ENCODE results near the gene COX4I1.

DNA sequence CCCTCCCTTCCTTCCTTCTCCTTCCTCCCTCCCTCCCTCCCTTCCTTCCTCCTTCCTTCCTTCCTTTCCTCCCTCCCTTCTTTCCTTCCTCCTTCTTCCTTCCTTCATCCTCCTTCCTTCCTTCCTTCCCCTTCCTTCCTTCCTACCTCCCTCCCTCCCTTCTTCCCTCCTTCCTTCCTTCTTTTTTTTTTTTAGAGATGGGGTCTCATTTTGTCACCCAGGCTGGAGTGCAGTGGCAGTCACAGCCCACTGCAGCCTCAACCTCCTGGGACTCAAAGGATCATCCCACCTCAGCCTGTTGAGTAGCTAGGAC is 44.6 kb downstream of the COX4I1 start:
- TF ChIP-seq, protein P1, sequence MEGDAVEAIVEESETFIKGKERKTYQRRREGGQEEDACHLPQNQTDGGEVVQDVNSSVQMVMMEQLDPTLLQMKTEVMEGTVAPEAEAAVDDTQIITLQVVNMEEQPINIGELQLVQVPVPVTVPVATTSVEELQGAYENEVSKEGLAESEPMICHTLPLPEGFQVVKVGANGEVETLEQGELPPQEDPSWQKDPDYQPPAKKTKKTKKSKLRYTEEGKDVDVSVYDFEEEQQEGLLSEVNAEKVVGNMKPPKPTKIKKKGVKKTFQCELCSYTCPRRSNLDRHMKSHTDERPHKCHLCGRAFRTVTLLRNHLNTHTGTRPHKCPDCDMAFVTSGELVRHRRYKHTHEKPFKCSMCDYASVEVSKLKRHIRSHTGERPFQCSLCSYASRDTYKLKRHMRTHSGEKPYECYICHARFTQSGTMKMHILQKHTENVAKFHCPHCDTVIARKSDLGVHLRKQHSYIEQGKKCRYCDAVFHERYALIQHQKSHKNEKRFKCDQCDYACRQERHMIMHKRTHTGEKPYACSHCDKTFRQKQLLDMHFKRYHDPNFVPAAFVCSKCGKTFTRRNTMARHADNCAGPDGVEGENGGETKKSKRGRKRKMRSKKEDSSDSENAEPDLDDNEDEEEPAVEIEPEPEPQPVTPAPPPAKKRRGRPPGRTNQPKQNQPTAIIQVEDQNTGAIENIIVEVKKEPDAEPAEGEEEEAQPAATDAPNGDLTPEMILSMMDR (IDR thresholded peaks at IDR 0.05; ENCODE audit: low read depth, low read length), result no peak
- no peak for TF ChIP-seq EZH2phosphoT487 (IDR thresholded peaks at IDR 0.05; ENCODE audit: low read depth)
